NCI-H460 (cell line): ENCODE data around the gene TRH. TPM values are rescaled to one million over a fixed set of nuclear protein-coding genes. Genes with fewer than 3 reads are reported as not detected.
"Not testable (repeated sequence)": the region's sequence is repeated elsewhere in the genome, so short reads cannot be mapped to it uniquely, and the experiment has no call there.

Experiments used
- DNase-seq: peaks from one replicate; pipeline ENCODE4 v3.0.0-alpha.2; 2016; ENCODE audit warnings: low read depth; ENCODE audit errors: extremely low read depth
- total RNA-seq: library from RNA; depleted of rRNA; stranded (reverse); fragments of >200 nt; shearing (Covaris generic); gene quantifications from 2 replicates; pipeline ENCODE4 v1.2.3, GENCODE V29; 2014; rRNA removed

The TRH gene
- total RNA-seq, 1 experiment from 2014 or later, result not detected

DNA sequence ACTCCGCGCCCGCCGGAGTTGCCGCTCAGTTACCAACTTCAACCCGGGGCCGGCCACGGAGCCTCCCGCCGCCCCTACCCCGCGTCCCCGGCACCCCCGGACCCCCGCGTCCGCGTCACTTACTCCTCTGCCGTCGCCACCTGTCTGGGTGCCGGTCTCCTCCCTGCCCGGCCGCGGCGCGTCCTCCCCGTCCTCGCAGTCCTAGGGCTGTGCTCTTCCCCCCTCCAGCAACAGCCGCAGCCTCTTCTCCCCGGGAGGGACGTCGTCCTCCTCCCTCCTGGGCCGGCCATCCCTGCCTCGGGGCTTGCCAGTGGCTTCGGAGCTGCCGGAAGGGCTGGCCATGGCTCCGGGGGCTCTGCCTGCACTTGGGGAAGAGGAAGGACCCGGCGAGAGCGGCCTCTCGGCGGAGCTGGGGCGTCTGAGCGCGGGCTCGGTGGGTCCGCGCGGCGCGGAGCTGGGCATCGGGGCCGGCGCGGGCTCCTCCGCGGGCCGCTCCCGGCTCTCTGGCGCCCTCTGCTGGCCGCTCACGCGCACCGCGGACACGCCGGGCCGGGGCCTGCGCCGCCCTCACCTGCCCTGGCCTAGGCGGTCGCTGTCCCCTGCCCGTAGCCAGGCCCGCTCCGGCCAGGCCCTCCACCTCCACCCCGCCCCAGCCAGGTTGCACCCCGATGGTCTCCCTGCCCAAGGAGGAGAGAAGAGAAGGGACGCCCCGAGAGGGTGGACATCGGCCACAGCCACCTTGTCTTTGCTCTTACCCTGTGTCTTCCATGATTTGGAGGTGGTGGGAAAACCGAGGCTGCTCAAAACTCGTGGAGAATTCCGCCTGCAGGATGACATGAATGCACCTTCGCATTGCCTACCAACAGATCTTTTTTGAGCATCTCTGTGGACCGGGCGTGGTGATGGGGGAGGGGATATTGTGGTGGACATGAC is 28.4 kb downstream of the TRH start:
- DNase-seq, result not testable (repeated sequence)

DNA sequence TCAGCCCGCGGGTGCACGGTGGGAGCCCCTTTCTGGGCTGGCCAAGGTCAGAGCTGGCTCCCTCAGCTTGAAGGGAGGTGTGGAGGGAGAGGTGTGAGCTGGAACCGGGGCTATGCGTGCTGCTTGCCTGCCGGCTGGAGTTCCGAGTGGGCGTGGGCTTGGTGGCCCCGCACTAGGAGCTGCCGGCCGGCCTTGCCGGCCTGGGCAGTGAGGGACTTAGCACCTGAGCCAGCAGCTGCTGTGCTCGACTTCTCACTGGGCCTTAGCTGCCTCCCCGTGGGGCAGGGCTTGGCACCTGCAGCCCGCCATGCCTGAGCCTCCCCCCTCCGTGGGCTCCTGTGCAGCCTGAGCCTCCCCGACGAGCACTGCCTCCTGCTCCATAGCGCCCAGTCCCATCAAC is 36.0 kb downstream of the TRH start:
- DNase-seq, result no peak

DNA sequence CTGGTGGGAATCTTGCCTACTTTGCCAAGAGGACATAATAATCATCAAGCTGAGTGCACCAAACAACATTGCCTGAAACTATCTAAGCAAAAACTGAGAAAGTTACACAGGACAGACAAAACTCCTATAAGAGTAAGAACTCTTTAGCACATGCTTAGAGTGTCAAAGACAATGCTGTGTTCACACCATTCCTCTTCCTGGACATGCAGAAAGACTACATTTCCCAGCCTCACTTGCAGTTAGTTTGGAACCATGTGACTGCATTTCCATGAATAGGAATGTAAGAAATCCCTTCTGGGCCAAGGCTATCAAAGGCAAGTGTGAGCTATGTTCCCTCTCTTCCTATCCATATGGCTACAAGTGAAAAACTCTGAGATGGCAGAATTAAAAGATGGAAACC is 37.6 kb downstream of the TRH start:
- not testable (repeated sequence) for DNase-seq

DNA sequence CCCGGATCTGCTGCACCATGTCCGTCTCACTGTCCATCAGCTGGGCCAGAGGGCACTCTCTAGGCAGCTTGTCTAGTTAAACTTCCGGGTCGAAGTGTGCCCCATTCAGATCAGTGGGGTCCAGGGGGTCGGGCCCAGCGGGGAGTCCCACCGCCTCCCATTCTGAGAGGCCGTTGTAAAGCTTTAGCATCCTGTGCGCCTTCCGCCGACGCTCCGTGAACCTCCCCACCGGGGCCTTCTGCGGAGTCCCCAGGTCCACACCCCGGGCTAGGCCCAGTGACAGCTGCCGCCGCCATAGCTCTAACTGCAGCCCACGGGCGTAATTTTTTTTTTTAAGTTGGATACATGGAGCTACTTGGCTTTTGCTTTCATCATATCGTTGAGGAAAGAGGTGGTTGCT is 38.7 kb downstream of the TRH start:
- DNase-seq, result not testable (repeated sequence)

DNA sequence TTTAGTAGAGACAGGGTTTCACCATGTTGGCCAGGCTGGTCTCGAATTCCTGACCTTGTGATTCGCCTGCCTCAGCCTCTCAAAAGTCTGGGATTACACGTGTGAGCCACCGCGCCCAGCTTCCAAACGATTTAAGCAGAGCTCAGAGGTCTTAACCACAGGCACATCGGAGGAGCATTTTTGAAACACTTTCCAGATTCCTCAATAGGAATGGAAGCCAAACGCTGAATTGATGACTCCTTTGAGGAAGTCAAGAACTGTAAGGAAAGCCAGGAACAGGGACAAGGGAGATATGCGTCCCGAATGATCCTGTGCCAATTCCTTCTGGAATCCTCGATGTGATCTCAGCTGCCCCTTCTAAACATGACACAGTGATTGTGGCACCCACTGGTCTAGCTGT is 40.0 kb downstream of the TRH start:
- DNase-seq, result no peak

DNA sequence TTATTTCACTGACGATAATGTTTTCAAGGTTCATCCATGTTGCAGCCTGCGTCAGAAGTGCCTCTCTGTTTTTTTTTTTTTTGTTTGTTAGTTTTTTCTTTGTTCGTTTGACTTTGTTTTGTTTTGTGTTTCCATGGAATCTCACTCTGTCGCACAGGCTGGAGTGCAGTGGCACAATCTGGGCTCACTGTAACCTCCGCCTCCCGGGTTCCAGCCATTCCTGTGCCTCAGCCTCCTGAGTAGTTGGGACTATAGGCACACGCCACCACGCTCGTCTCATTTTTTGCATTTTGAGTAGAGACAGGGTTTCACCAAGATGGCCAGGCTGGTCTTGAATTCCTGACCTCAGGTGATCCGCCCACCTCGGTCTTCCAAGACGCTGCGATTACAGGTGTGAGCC is 43.1 kb downstream of the TRH start:
- not testable (repeated sequence) for DNase-seq

DNA sequence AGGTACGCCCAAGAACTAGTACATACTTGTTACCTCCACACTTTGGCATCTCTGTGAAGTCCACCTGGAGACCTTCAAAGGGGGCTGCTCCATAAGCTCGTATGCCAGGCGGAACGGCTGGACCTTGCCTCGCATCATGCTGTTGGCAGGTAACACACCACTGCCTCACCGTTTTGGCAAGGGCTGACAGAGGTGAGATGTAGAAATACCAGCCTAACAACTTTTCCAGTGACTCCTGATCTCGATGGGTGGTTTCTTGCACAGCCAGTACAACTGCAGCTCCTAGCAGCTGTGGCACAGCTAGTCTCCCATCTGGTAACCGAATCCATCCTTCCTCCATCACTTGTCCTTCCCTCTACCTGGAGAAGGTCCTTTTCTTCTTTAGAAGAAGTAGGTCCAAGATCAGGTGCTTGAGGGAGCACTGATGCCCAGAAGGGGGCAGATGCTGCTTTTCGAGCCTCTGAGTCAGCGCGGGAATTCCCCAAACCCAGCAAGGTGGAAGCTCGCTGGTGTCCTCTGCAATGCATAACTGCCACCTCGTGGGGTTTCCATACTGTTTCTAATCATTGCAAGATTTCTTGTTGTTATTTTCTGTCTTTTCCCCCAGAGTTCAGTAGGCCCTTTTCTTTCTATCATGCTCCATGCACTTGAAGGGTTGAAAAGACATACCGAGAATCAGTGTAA is 51.8 kb downstream of the TRH start:
- DNase-seq, result not testable (repeated sequence)

DNA sequence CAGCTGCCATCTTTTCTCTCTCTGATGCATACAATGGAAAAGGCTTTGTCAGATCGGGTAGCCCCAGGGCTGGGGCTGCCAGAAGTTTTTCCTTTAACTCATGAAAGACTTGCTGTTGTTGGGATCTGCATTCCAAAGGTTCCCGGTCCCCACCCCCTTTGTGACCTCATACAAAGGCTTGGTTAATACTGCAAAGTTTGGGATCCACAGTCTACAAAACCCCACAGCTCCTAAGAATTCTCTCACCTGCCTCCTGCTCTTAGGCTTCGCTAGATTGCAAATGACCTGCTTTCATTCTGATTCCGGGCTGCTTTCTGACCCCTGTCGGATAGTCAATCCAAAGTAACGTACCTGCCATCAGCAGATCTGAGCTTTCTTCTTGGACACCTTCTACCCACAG is 52.9 kb downstream of the TRH start:
- not testable (repeated sequence) for DNase-seq

Other genes starting within 250 kb of the TRH start
- 8.0 and 9.7 TPM in 2 replicates for gene TMCC1, start 81.0 kb upstream of the TRH start, total RNA-seq
- gene ALG1L2, start 107.1 kb downstream of the TRH start, total RNA-seq, result not detected in 2 replicates